Heart left ventricle (tissue), 13 donors: ENCODE data around the gene GYG2.

Source experiments
- POLR2A ChIP-seq, 2 donors: fragments of 450-650 bp; IDR thresholded peaks; one replicate each; pipeline ENCODE4 v1.6.1; 2017; ENCODE audit warnings: antibody characterized with exemption in 2 of 2, mild to moderate bottlenecking in 2 of 2, moderate library complexity in 2 of 2
- TF ChIP-seq, protein P1 (sequence below), 12 donors: fragments of 200-600 bp; sonication (generic) in 4 of 12; IDR thresholded peaks; one replicate each; pipeline versions ENCODE4 v1.5.0 to v1.8.0; 2018 to 2022; ENCODE audit warnings: antibody characterized with exemption in 12 of 12, mild to moderate bottlenecking in 5 of 12
- donor health status: ischemic (EF 13 %, LVEDD 7.1; RV severe dilation, severe dysfunction).
- donor health status: DM: no; HTN: yes; CAD: no.
- donor health status: DM: no; HTN: no; CAD: no.
- donor health status: ischemic (EF 25% LVEDD 6.9; RV normal size, moderate dysfunction).
- donor health status: ischemic (EF 25% LVEDD 5.7; RV mildly dilated, moderate dysfunction).
- donor health status: ischemic (EF 35%, LVEDD 5.7; RV mildly dilated, moderate dysfunction).
- donor health status: nonischemic (EF 11% LVEDD 7.7; RV severe dilation, severe dysfunction).
- donor health status: DM: yes; HTN: yes; CAD: no.
- donor health status: PGD.
- donor health status: ischemic (EF 29% LVEDD 5.4; RV normal size, mild dysfunction).
- donor health status: nonischemic (EF 23%, LVEDD 6.1; RV moderate dilation, normal function).

DNA sequence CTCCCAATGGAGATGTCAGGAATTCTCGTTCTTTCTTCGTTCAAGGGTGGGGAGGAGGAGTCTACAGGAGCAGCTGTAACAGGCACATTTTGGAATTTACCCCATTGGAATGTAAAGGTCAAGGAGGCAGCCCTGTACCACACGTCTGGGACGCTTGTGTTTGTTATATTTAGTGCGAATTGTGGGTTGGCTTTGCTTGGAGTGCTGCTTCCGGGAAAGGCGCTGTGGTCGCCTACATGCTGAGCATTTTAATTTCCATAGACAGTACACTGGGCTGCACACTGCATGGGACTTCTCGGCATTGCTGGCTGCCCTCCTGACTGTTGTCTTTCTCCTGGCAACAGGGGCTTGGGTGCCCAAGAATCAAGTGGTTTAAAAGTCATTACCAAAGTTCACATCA lies 12.8 kb downstream of the GYG2 start:
- TF ChIP-seq, protein P1, sequence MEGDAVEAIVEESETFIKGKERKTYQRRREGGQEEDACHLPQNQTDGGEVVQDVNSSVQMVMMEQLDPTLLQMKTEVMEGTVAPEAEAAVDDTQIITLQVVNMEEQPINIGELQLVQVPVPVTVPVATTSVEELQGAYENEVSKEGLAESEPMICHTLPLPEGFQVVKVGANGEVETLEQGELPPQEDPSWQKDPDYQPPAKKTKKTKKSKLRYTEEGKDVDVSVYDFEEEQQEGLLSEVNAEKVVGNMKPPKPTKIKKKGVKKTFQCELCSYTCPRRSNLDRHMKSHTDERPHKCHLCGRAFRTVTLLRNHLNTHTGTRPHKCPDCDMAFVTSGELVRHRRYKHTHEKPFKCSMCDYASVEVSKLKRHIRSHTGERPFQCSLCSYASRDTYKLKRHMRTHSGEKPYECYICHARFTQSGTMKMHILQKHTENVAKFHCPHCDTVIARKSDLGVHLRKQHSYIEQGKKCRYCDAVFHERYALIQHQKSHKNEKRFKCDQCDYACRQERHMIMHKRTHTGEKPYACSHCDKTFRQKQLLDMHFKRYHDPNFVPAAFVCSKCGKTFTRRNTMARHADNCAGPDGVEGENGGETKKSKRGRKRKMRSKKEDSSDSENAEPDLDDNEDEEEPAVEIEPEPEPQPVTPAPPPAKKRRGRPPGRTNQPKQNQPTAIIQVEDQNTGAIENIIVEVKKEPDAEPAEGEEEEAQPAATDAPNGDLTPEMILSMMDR (IDR thresholded peaks at IDR 0.05) = no peak
- no peak for TF ChIP-seq POLR2A (IDR thresholded peaks at IDR 0.05)
